ENCODE data around the gene SMC3.

GRCh38 chr10:110528224-110528996 is 39.1 kb upstream of the SMC3 start:
- TF ChIP-seq POLR2A (IDR thresholded peaks at IDR 0.05; ENCODE audit: low read depth, low read length) (no peak), TAF1 (IDR thresholded peaks at IDR 0.05; ENCODE audit: borderline replicate concordance, low read depth, low read length) (no peak), POLR2AphosphoS5 (IDR thresholded peaks at IDR 0.05; ENCODE audit: low read depth, low read length) (no peak)

All from GM12892 (cell line).